Peyer's patch (tissue), 4 donors: ENCODE measurements around the gene SCCPDH.

Source experiments
- POLR2A ChIP-seq, 2 donors: fragments of 450-650 bp; IDR thresholded peaks; one replicate each; pipeline ENCODE4 v1.5.1; 2017; ENCODE audit warnings: antibody characterized with exemption in 2 of 2, mild to moderate bottlenecking in 2 of 2, moderate library complexity in 2 of 2
- TF ChIP-seq, protein P1 (sequence below), 6 experiments: fragments of 450-650 bp in 4 of 6; fragments of 200-600 bp in 2 of 6; sonication (generic) in 1 of 6; IDR thresholded peaks; one replicate each; pipeline ENCODE4 v1.5.1; 2017 to 2019; ENCODE audit warnings: antibody characterized with exemption in 6 of 6, mild to moderate bottlenecking in 3 of 6, moderate library complexity in 1 of 6

DNA sequence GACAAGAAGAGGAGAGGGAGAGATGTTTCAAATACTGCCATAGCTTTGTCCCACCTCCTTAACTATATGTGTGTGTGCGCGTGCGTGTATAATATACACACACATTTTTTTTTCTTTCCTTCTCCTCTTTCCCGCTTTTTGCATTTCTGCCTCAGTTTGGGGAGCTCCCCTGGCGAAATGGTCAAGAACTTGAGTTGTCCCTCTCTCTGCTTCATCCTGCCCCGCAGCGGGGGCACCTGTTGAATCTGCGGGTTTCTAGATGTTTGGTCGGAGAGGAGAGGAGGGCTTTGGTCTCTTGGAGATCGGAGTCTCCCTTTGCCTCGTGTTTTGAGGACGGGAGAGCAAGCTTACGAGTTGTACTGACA, 504 bp downstream of the SCCPDH start:
- TF ChIP-seq, protein P1, sequence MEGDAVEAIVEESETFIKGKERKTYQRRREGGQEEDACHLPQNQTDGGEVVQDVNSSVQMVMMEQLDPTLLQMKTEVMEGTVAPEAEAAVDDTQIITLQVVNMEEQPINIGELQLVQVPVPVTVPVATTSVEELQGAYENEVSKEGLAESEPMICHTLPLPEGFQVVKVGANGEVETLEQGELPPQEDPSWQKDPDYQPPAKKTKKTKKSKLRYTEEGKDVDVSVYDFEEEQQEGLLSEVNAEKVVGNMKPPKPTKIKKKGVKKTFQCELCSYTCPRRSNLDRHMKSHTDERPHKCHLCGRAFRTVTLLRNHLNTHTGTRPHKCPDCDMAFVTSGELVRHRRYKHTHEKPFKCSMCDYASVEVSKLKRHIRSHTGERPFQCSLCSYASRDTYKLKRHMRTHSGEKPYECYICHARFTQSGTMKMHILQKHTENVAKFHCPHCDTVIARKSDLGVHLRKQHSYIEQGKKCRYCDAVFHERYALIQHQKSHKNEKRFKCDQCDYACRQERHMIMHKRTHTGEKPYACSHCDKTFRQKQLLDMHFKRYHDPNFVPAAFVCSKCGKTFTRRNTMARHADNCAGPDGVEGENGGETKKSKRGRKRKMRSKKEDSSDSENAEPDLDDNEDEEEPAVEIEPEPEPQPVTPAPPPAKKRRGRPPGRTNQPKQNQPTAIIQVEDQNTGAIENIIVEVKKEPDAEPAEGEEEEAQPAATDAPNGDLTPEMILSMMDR (IDR thresholded peaks at IDR 0.05): no peak
- TF ChIP-seq POLR2A (IDR thresholded peaks at IDR 0.05): no peak
